GM19324 (cell line): ENCODE measurements around the gene HAUS5.
"Not testable (repeated sequence)": the region's sequence is repeated elsewhere in the genome, so short reads cannot be mapped to it uniquely, and the experiment has no call there.

ENCODE experiments used
- ATAC-seq: cut with Tn5 transposase; IDR thresholded peaks from one replicate; pipeline ENCODE4 v1.9.1; 2021; ENCODE audit warnings: mild to moderate bottlenecking, moderate library complexity; ENCODE audit not compliant: unreplicated experiment, low FRiP score

HAUS5 gene

GRCh38 chr19:35642312-35642711 is 29.8 kb downstream of the HAUS5 start:
- no peak for ATAC-seq

- ATAC-seq, result no peak
Measured at GRCh38 chr19:35642798-35643254, 30.3 kb downstream of the HAUS5 start.

DNA sequence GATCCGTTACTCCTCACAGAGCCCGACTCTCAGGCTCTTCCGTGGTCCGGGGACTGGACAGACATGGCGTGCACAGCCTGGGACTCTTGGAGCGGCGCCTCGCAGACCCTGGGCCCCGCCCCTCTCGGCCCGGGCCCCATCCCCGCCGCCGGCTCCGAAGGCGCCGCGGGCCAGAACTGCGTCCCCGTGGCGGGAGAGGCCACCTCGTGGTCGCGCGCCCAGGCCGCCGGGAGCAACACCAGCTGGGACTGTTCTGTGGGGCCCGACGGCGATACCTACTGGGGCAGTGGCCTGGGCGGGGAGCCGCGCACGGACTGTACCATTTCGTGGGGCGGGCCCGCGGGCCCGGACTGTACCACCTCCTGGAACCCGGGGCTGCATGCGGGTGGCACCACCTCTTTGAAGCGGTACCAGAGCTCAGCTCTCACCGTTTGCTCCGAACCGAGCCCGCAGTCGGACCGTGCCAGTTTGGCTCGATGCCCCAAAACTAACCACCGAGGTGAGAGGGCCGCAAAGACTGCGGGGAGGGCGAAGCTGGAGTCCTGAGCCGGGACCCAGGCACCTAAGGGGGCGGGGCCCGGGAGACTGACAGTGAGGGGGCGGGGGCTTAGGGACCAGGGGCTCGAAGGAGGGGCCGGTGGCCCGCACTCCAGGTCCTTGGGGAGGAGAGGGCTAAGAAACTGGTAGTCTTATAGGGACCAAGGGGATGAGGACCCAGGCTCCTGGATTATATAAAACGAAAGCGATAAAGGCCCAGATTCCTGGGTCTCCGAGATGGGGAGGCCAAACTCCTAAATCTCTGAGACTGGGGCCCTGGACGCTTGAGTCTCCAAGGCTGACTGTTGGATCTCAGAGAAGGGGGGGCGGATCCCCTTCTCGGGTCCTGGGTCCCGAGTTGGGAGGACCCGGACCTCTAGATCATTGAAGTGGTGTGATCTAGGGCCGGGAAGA is 31.0 kb downstream of the HAUS5 start:
- peak; percentile 38 for ATAC-seq

DNA sequence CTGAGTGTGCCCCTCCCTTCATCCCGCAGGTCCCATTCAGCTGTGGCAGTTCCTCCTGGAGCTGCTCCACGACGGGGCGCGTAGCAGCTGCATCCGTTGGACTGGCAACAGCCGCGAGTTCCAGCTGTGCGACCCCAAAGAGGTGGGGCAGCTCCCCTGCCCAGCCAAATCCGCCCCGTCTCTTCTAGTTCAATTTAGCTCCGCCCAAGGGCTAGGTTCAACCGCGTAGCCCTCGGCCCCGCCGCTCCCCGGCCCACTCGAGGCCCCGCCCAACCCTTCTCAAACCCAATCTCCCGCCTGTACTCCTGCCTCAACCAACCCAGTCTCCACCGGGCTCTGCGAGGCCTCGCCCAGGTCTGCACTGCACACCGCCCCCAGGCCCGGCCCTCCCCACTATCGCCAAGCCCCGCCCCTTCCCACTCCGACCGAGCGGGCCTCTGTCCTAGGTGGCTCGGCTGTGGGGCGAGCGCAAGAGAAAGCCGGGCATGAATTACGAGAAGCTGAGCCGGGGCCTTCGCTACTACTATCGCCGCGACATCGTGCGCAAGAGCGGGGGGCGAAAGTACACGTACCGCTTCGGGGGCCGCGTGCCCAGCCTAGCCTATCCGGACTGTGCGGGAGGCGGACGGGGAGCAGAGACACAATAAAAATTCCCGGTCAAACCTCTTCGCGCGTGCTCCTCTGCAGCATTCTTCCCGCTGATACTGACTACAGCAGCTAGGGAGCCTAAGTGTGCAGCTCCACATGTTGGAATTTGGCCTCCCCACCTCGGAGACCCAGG is 31.9 kb downstream of the HAUS5 start:
- peak; percentile 72 for ATAC-seq

- ATAC-seq, result no peak
Measured at GRCh38 chr19:35644987-35645679, 32.6 kb downstream of the HAUS5 start.

GRCh38 chr19:35645680-35646511 is 33.4 kb downstream of the HAUS5 start:
- no peak for ATAC-seq

GRCh38 chr19:35648017-35648961 is 35.8 kb downstream of the HAUS5 start, which contains the start of gene COX6B1:
COX6B1 (plus strand) TSS chr19:35648323; CDS start chr19:35651244, 2,921 bp downstream.
- peak; percentile 52 for ATAC-seq

- ATAC-seq, result no peak
Measured at GRCh38 chr19:35650581-35650980, 38.0 kb downstream of the HAUS5 start.

GRCh38 chr19:35654828-35655227 is 42.3 kb downstream of the HAUS5 start:
- not testable (repeated sequence) for ATAC-seq

DNA sequence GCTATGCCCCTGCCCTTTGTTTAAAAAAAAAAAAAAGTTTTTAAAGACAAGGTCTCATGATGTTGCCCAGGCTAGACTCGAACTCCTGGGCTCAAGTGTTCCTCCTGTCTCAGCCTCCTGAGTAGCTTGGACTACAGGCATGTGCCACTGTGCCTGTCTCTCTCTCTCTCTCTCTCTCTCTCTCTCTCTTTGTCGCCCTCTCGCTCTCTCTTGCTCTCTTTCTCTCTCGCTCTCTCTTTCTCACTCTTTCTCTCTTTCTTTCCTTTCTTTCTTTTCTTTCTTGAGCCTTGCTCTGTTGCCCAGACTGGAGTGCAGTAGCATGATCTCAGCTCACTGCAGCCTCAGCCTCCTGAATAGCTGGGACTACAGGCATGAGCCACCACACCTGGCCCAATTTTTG is 43.1 kb downstream of the HAUS5 start:
- ATAC-seq, result no peak

DNA sequence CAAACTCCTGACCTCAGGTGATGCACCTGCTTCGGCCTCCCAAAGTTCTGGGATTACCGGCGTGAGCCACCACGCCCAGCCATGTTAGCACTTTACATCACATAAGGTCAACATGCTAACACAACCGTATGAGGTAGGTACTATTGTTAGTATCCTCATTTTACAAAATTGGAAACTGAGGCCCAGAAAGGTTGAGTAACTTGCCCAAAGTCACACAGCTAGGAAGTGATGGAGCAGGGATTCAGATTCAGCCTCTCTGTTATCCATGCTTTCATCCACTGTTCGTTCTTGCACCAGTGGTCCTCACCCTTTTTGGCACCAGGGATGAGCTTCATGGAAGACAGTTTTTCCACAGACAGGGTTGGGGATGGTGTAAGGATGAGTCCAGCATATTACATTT is 44.2 kb downstream of the HAUS5 start:
- ATAC-seq, result no peak

- ATAC-seq, result no peak
Measured at GRCh38 chr19:35657904-35658700, 45.6 kb downstream of the HAUS5 start.

GRCh38 chr19:35661995-35662340 is 49.4 kb downstream of the HAUS5 start:
- ATAC-seq, result no peak

GRCh38 chr19:35663981-35664380 is 51.4 kb downstream of the HAUS5 start:
- ATAC-seq, result no peak

DNA sequence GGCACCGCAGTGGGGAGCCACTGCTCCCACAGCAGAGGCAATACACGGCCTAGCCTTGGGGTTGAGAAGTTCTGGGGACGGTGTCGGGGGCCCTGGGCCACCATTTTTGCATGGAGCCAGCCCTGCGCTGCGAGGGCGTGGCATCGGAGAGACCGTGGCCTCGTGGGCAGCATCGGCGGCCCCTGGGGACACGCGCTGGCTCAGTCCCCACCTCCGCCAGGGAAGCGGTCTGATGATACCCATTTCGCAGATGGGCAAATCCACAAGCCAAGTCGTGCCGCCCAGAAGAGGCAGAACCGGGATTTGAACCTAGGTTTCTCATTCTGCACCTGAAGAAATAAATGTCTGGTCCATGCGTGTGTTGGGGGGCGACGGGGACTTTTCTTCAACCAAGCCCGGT is 52.6 kb downstream of the HAUS5 start:
- ATAC-seq, result no peak

GRCh38 chr19:35665604-35666003 is 53.1 kb downstream of the HAUS5 start:
- no peak for ATAC-seq

DNA sequence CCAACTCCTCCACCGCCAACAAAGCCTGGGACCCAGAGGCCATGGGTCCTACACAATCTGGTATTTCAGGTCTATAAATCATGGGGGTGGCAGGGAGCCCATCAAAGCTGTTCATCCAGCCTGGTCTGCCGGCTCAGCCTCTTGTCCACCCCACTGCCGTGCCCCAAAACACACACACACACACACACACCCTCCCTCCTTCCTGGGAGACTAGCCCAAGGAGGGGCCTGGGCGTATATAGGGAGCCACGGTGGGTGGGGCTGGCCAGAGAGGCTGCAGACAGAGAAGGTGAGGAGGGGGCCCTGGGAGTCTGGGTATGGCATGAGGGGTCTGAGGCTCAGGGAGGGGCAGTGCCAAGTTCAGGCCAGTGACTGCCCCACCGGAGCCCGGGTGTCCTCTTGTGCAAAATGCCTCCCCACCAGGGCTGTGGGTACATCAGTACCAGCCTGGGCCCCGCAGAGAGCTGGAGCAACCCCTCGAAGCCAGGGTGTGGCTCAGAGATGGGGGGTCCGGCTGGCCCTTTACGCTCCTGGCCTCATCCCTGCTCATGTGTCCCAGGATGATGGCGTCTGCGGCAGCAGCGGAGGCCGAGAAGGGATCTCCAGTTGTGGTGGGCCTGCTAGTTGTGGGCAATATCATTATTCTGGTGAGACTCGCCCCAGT is 53.8 kb downstream of the HAUS5 start, which contains the start of gene UPK1A:
TSS of gene UPK1A (plus strand) at position 267 of the 663 bp plus-strand sequence. CDS start at position 563, 296 bp downstream.
- ATAC-seq, result no peak
